Motor neuron (in vitro differentiated cells): Measurements from ENCODE around the gene MAPK8IP1. TPM values are rescaled to one million over a fixed set of nuclear protein-coding genes. Genes with fewer than 3 reads are reported as not detected.
A peak's percentile ranks its signal among the peaks of the same experiment; 100 is the strongest.
"Not testable (repeated sequence)": the region's sequence is repeated elsewhere in the genome, so short reads cannot be mapped to it uniquely, and the experiment has no call there.

Experiments used
- ATAC-seq, 8 experiments: fragments of 200-7000 bp; cut with Tn5 transposase; replicated peaks in 6 of 8; 2 replicates each; pipeline ENCODE4 v1.8.0; 2021; ENCODE audit warnings: mild to moderate bottlenecking in 8 of 8, moderate library complexity in 8 of 8
- H3K27ac ChIP-seq, 2 donors: fragments of 250-450 bp; sonication (Bioruptor Pico); 2 replicates each; pipeline ENCODE4 v1.9.0; 2021; ENCODE audit warnings: antibody characterized with exemption in 2 of 2, mild to moderate bottlenecking in 2 of 2, moderate library complexity in 1 of 2
- H3K4me1 ChIP-seq, 2 donors: fragments of 250-450 bp; sonication (Bioruptor Pico); replicated peaks in 1 of 2; 2 replicates each; pipeline ENCODE4 v1.6.1; 2021; ENCODE audit warnings: antibody characterized with exemption in 2 of 2, mild to moderate bottlenecking in 2 of 2, moderate library complexity in 1 of 2
- H3K4me3 ChIP-seq, 5 donors: fragments of 250-450 bp; sonication (Bioruptor Pico); 2 replicates each; pipeline ENCODE4 v1.9.0; 2021; ENCODE audit warnings: antibody characterized with exemption in 5 of 5, mild to moderate bottlenecking in 5 of 5, moderate library complexity in 4 of 5
- WGBS, 10 experiments: fragments of 450-650 bp; shearing (Covaris generic); methylation state at CpG; one replicate each; pipeline ENCODE4 v1.0.0; 2022; 5-methylcytosine and 5-hydroxymethylcytosine counted together
- in situ Hi-C, 9 experiments: fragments of 400-800 bp; cut with MboI; loops; one replicate each; pipeline ENCODE4 v1.15.0; 2021; ENCODE audit warnings: low sequenced_read_pairs in 9 of 9, low pct_unique_long_range_greater_than_20kb in 2 of 9; ENCODE audit not compliant: unreplicated experiment in 9 of 9
- total RNA-seq, 8 experiments: library from RNA; unstranded; fragments of 300-600 nt; gene quantifications; 2 replicates each; pipeline versions ENCODE4 v1.2.3 to v1.2.4, GENCODE V29; 2022

MAPK8IP1 gene
- 10 to 100 TPM in 5 of 8 experiments, 1 to 10 TPM in 3; 6.3 to 86.5 (median 38.6) TPM for total RNA-seq

DNA sequence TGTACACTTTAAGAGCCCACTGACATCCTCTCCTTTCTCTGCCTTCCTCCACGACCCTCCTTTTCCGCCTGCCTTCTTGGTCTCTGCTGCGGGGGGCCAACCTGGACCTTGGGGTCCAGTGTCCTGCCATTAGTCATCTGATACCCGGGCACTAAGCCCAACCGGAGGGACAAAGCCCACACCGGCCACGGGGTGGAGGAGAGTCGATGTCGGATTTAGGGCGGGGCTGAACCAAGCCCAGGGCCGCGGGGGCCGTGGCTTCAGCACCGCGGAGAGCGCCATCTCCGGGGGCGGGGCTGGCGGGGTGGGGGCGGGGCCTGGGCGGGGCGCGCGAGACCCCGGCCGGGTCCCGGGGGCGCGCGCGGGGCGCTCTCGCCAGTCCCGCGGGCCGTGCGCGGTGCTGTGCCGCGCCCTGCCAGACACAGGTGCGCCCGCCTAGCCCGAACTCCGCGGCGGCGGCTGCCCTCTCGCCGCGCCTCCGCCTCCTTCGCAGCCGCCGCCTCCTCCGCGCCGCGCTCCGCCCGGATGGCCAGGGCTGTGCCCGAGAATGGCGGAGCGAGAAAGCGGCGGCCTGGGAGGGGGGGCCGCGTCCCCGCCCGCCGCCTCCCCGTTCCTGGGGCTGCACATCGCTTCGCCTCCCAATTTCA, at the start of gene MAPK8IP1:
MAPK8IP1 (plus strand) TSS at position 378 of the 647 bp plus-strand sequence; CDS start at position 548, 170 bp downstream.
- WGBS, 10 experiments = 0 to 20% (median 0%) methylated on average over 1 to 2 of the region's 73 CpGs; no CpG with 5 or more reads in 7 of the 10 experiments
- in situ Hi-C loops = loop anchor here in 1 of 9 experiments (25.0 kb wide), 1 partner anchor 427 kb away; no protein-coding TSS in a partner anchor
- Histone ChIP-seq H3K4me1 (peaks cover 9 to 20% of the 10 kb centered on the region in 2 donors), H3K27ac (peak within 1 kb of the TSS; percentile 12 to 69), H3K4me3 (peak within 1 kb of the TSS; percentile 51 to 83 (median 62))
- ATAC-seq = peak; percentile 76 to 92 (median 80)

DNA sequence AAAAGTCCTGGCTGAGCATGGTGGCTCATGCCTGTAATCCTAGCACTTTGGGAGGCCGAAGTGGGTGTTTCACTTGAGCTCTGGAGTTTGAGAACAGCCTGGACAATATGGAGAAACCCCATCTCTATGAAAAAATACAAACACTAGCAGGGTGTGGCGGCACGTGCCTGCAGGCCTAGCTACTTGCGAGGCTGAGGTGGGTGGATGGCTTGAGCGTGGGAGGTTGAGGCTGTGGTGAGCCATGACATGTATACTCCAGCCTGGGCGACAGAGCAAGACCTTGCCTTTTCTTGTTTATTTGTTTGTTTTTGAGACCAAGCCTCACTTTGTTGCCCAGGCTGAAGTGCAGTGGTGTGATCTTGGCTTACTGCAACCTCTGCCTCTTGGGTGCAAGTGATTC, 46.2 kb upstream of the MAPK8IP1 start:
- no peak overlapping the region for H3K27ac ChIP-seq
- in situ Hi-C loops = no loop called here
- ATAC-seq = no peak
- 45 to 93% (median 75%) methylated on average over 1 to 6 of the region's 6 CpGs; no CpG with 5 or more reads in 6 of the 10 experiments for WGBS, 10 experiments
- H3K4me3 ChIP-seq = no peak overlapping the region
- no peaks in the 10 kb centered on the region for H3K4me1 ChIP-seq

DNA sequence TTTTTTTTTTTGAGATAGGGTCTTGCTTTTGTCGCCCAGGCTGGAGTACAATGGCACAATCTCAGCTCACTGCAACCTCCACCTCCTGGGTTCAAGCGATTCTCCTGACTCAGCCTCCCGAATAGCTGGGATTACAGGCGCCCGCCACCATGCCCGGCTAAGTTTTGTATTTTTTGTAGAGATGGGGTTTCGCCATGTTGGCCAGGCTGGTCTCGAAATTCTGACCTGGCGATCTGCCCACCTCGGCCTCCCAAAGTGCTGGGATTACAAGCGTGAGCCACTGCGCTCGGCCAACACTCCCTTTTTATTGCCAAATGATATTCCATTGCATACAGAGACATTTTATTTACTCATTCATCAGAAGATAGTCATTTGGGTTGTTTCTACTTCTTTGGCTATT, 45.2 kb upstream of the MAPK8IP1 start:
- ATAC-seq, H3K4me3 ChIP-seq, H3K27ac ChIP-seq, in situ Hi-C loops, H3K4me1 ChIP-seq: not testable (repeated sequence)
- 63 to 90% (median 83%) methylated on average over 1 to 10 of the region's 13 CpGs; no CpG with 5 or more reads in 2 of the 10 experiments for WGBS, 10 experiments

DNA sequence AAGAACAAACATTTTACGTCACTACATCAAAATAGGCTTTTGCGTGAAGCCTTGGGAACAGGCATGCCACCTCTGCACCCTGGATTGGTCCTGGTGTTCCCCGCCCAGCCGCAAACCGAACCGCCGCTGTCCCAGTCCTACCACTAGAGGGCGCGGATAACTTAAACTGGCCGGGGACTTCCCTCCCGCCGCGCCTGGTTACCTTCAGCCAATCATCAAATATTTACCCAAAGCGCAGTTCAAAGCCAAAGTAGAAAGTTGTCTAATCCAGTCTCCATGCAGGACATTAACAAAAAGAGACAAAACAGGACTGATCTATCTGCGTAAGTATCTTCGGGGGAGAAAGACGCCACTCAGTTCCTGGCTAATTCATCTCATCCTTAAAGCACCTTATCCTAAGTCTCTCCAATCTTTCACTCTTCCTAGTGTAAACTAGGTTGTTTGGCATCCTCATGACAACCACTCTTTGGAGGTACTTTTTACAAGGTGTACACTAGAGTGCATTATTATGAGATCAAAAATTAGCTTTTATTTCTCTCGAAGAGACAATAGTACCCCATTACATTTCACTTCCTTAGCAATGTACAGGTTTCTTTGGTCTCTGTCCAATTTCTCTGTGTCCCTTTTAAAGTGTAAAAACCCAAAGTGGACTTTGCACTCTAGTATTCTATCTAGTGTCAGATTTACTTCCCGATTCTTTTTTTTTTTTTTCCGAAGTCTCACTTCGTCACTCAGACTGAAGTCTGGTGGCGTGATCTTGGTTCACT, 42.1 kb upstream of the MAPK8IP1 start:
- Histone ChIP-seq H3K4me1 (no peaks in the 10 kb centered on the region), H3K4me3 (no peak overlapping the region), H3K27ac (no peak overlapping the region)
- 5 to 68% (median 34%) methylated on average over 4 to 18 of the region's 22 CpGs for WGBS, 10 experiments
- peak in 4 of 8 experiments; percentile 21 to 58 (median 38) for ATAC-seq
- in situ Hi-C loops = no loop called here

DNA sequence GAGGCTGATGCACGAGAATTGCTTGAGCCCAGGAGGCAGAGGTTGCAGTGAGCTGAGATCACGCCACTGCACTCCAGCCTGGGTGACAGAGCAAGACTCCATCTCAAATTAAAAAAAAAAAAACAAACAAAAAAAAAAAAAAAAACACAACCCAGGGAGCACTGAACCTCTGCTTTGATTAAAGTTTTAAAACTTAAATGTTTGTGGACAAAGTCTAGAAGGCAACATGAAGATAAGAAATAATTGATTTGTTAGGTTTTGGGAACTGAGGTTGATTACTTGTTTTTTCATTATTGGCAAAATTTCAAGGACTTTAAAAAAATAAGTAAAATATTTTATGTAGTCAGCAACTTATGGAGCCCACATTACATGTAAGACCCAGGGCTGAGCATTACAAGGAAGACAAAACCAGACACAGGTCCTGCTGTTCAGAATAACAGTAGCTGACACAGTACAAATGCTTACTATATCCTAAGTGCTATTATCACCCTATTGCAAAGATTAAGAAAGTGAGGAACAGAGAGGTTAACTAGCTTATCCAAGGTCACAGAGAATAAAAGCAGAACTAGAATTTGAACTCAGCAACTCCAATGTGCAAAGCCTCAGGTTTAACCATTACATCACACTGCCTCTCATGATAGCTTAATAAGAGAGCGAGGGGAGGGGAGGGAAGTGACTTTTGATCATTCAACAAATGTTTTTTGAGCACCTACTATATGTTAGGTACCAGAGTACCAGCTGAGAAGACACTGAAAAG, 40.5 kb upstream of the MAPK8IP1 start:
- Histone ChIP-seq H3K4me1 (peaks cover 9 to 11% of the 10 kb centered on the region in 2 donors), H3K4me3 (no peak overlapping the region), H3K27ac (no peak overlapping the region)
- ATAC-seq = no peak
- in situ Hi-C loops = no loop called here
- WGBS, 10 experiments = 0 to 60% (median 33%) methylated on average over 1 to 3 of the region's 3 CpGs; no CpG with 5 or more reads in 2 of the 10 experiments

DNA sequence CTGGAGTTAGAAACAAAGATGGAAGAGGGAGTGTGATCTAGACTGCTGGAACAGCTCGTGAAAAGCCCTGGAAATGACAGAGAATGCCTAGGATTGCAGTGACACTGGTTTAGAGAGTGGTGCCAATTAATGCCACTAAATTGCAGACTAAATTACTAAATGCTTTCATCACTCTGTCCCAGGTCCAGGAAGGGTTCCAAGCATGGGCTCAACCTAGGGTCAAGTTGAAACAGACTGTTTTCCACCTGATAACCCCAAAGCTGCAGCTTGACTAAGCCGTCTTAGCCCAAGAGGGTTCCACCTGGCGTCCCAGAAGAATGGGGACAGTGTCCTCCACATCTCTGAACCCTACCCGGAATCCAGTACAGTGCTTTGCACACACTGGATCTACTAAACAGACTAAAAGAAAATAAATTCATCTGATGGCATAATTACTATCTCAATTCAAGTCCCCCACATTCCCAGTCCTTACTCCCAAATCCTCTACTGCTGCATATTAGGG, 39.2 kb upstream of the MAPK8IP1 start:
- Histone ChIP-seq H3K4me3 (no peak overlapping the region), H3K27ac (no peak overlapping the region), H3K4me1 (peaks cover 9 to 11% of the 10 kb centered on the region in 2 donors)
- ATAC-seq = no peak
- WGBS, 10 experiments = 17 to 86% (median 53%) methylated on average over 1 to 3 of the region's 4 CpGs
- in situ Hi-C loops = no loop called here

DNA sequence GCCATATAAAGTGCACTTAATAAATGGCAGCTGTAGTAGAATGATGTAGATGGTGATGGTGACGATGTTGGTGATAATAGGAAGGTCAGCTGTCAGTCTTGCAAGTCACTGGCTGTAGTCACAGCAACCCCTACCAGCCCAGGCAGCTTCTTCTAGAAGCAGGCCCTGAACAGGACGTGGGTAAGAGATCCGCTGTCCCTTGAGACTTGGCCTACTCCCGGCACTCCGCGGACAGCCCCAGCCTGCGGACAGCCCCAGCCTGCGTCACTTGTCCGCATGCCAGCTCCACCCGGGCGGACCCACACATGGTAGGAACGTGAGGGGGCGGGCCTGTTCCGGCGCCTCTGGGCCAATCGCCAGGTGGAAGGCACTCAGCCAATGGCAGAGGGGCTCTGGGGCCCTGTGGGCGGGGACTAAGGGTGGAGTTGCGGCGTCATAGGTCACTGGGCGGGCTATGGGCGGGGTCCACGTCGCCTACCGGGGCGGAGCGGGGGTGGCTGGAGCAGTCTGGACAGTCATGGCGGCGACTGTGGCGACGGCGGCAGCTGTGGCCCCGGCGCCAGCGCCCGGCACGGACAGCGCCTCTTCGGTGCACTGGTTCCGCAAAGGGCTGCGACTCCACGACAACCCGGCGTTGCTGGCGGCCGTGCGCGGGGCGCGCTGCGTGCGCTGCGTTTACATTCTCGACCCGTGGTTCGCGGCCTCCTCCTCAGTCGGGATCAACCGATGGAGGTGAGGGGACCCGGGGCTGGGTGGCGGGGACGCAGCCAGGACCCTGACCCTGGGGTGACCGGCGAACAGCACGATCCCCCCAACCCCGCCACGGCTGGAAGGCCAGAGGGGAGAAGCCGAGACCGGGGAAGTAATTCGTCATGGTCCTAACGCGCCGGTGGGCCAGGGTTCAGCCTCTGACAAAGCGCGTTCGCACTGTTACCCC, 38.2 kb upstream of the MAPK8IP1 start, which contains the start of gene CRY2:
CRY2 (plus strand) TSS at position 502 of the 937 bp plus-strand sequence; CDS start at position 518, 16 bp downstream.
- Histone ChIP-seq H3K4me3 (peak within 1 kb of the TSS; percentile 71 to 94 (median 90)), H3K27ac (peak within 1 kb of the TSS; percentile 86 to 88), H3K4me1 (peaks cover 15 to 19% of the 10 kb centered on the region in 2 donors)
- in situ Hi-C loops = no loop called here
- 0 to 6% (median 2%) methylated on average over 1 to 9 of the region's 75 CpGs; no CpG with 5 or more reads in 5 of the 10 experiments for WGBS, 10 experiments
- peak; percentile 74 to 94 (median 90) for ATAC-seq

DNA sequence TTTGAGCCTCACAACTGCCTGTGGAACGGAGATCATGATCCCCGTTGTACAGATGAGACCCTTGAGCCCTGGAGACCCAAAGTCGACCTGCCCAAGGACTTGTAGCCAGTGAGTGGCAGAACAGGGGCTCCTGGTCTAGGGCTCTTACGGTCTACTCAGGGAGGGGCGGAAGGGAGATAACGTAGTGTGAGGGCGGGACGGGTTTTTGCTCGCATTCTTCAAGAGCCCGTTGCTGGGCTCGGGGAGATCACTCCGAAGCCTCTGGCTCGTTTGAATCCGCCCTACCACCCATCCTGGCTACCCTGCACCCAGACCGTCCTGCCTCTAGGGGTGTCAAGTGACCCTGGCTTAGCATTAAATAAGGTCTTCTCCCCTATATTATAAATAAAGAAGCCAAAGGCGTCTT, 37.5 kb upstream of the MAPK8IP1 start:
- peaks cover 15 to 19% of the 10 kb centered on the region in 2 donors for H3K4me1 ChIP-seq
- in situ Hi-C loops = no loop called here
- peak; percentile 10 to 49 (median 30) for ATAC-seq
- peak overlapping the region; percentile 71 to 94 (median 90) for H3K4me3 ChIP-seq
- peak overlapping the region; percentile 86 to 88 for H3K27ac ChIP-seq
- WGBS, 10 experiments = 0 to 4% (median 0%) methylated on average over 2 to 12 of the region's 16 CpGs; no CpG with 5 or more reads in 2 of the 10 experiments

DNA sequence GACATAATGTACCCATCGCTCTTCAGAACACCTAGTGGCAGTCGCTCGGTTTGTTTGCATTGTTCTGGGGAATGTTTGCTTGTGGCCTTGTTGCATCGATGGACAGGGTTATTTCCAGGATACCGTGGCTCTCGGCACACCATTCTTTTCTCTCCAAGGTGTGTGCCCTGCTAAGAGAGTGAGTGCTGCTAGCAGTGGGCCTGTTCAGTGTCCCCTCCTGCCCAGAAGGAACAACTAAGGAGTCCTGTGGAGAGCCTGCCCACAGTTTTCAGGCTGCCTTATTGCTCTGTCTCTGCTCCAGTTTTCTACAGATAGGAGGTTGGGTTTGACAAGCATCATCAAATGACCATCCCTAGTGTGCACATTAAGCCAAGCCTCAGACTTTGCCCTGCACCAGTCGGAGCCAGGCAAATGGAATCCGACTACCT, 36.8 kb upstream of the MAPK8IP1 start:
- ATAC-seq = no peak
- WGBS, 10 experiments = 0 to 100% (median 40%) methylated on average over 1 to 6 of the region's 8 CpGs; no CpG with 5 or more reads in 4 of the 10 experiments
- no peak overlapping the region for H3K27ac ChIP-seq
- H3K4me3 ChIP-seq = peak overlapping the region; percentile 71 to 94 (median 90)
- in situ Hi-C loops = no loop called here
- peaks cover 15 to 19% of the 10 kb centered on the region in 2 donors for H3K4me1 ChIP-seq

DNA sequence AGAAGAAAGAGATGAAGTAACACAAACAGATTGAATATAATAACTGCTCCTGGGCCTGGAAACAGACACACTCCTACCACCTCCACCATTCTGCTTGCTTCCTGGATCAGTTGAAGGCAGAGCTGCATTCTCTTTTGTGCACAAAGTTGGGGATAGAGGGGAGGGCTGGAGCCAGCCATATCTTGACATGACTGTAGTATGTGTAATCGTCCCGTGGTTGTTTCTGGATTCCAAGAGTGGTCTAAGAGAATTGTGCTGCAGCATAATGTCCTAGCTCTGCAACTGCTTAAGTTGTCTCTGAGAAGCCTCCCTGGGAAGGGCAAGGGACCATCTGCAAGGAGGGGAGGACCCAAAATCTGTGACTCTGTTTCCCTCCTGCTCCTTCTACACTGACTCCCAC, 35.0 kb upstream of the MAPK8IP1 start:
- 20 to 84% (median 38%) methylated on average over 2 of the region's 2 CpGs; no CpG with 5 or more reads in 6 of the 10 experiments for WGBS, 10 experiments
- Histone ChIP-seq H3K4me1 (peaks cover 15 to 19% of the 10 kb centered on the region in 2 donors), H3K4me3 (no peak overlapping the region), H3K27ac (no peak overlapping the region)
- in situ Hi-C loops = no loop called here
- ATAC-seq = no peak

DNA sequence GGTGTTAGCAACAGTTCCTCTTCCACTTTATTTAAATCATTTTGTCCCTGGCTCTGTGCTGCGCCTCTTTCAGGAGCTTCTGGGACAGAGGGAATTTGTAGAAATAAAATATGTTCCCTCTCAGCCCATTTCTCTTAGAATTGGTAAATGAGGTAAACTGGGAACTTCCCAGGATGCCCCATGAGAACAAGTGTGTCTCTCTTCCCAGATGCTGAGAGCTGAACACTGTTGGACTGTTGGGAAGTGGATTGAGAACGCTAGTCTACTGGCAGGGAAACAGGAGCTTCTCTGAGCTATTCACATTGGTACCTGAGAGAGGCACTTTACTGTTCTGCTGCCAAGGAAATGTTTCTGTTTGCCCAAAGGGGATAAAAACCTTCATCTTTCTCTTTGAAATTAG, 34.2 kb upstream of the MAPK8IP1 start:
- H3K4me3 ChIP-seq = no peak overlapping the region
- in situ Hi-C loops = no loop called here
- no peak overlapping the region for H3K27ac ChIP-seq
- ATAC-seq = no peak
- WGBS, 10 experiments = 17 to 100% (median 82%) methylated on average over 1 to 2 of the region's 2 CpGs; no CpG with 5 or more reads in 2 of the 10 experiments
- H3K4me1 ChIP-seq = peaks cover 15 to 19% of the 10 kb centered on the region in 2 donors
